Natural killer cell (primary cell): ENCODE results near the gene P2RX4. TPM values are rescaled to one million over a fixed set of nuclear protein-coding genes. Genes with fewer than 3 reads are reported as not detected.
A peak's percentile ranks its signal among the peaks of the same experiment; 100 is the strongest.

ENCODE experiments used
- ATAC-seq, 3 donors: fragments of 150-1000 bp in 2 of 3; fragments of 200-7000 bp in 1 of 3; cut with Tn5 transposase; 1 replicate in 1 of 3; 2 replicates in 2 of 3; pipeline ENCODE4 v1.10.0; 2021; ENCODE audit warnings: mild to moderate bottlenecking in 2 of 3, moderate library complexity in 2 of 3
- DNase-seq, 2 donors: peaks; one replicate each; pipeline versions ENCODE4 v3.0.0 to v3.0.0-alpha.2; 2013 to 2021; ENCODE audit warnings: mixed read lengths in 1 of 2
- H3K27ac ChIP-seq: one replicate; pipeline ENCODE4 v1.5.1; 2013; ENCODE audit warnings: mild to moderate bottlenecking, low read length
- H3K27me3 ChIP-seq: one replicate; pipeline ENCODE4 v1.6.1; 2013; ENCODE audit warnings: low read length; ENCODE audit not compliant: control insufficient read depth, insufficient read depth
- H3K36me3 ChIP-seq: one replicate; pipeline ENCODE4 v1.6.1; 2013; ENCODE audit warnings: low read length; ENCODE audit not compliant: control insufficient read depth, insufficient read depth
- H3K4me1 ChIP-seq: one replicate; pipeline ENCODE4 v1.6.1; 2013; ENCODE audit warnings: low read length; ENCODE audit not compliant: control insufficient read depth, insufficient read depth
- H3K4me3 ChIP-seq: one replicate; pipeline ENCODE4 v1.5.1; 2013; ENCODE audit warnings: low read length
- H3K9me3 ChIP-seq: one replicate; pipeline ENCODE4 v1.6.1; 2013; ENCODE audit warnings: low read length; ENCODE audit not compliant: control insufficient read depth, insufficient read depth
- H3K27ac Mint-ChIP-seq, 2 donors: one replicate each; pipeline ENCODE4 v1.8.0; 2022; ENCODE audit warnings: mild to moderate bottlenecking in 2 of 2, mixed read lengths in 2 of 2, moderate library complexity in 1 of 2
- H3K27me3 Mint-ChIP-seq, 2 donors: one replicate each; pipeline ENCODE4 v1.8.0; 2022; ENCODE audit warnings: low read depth in 2 of 2, mixed read lengths in 2 of 2
- H3K36me3 Mint-ChIP-seq: one replicate; pipeline ENCODE4 v1.8.0; 2022; ENCODE audit warnings: mixed read lengths
- H3K4me1 Mint-ChIP-seq, 2 donors: one replicate each; pipeline ENCODE4 v1.8.0; 2022; ENCODE audit warnings: mixed read lengths in 2 of 2
- H3K4me3 Mint-ChIP-seq: one replicate; pipeline ENCODE4 v1.8.0; 2022; ENCODE audit warnings: mild to moderate bottlenecking, moderate library complexity, mixed read lengths
- H3K9me3 Mint-ChIP-seq, 2 donors: one replicate each; pipeline ENCODE4 v1.8.0; 2022; ENCODE audit warnings: mixed read lengths in 2 of 2
- CTCF ChIP-seq: fragments of 200-600 bp; IDR thresholded peaks from one replicate; pipeline ENCODE4 v1.8.0; 2022; ENCODE audit warnings: antibody characterized with exemption
- whole genome bisulfite sequencing: methylation state at CpG from one replicate; pipeline ENCODE4 v1.1.7; 2013; ENCODE audit warnings: missing lambda C conversion rate; ENCODE audit not compliant: insufficient coverage; 5-methylcytosine and 5-hydroxymethylcytosine counted together
- intact Hi-C: fragments of 100-400 bp; cut with micrococcal nuclease; formaldehyde crosslinking; loops from one replicate; pipeline ENCODE4 v1.14.2; 2022
- total RNA-seq, 4 donors: library from RNA; stranded (reverse); fragments of 120-200 nt in 1 of 4; gene quantifications; one replicate each; pipeline versions ENCODE4 v1.2.3 to v1.2.4, GENCODE V29; 2013 to 2022

The P2RX4 gene
- total RNA-seq, 3 donors from 2014 or later (not counting 1 experiment from before 2014, with no cell fraction given): 34.8 to 39.3 (median 38.2) TPM

GRCh38 chr12:121214166-121214777, 4.3 kb downstream of the P2RX4 start:
- Mint-ChIP-seq H3K36me3 (no peaks in the 10 kb centered on the region), H3K27ac (peak overlapping the region; percentile 28 to 77), H3K9me3 (no peaks in the 10 kb centered on the region), H3K4me1 (peaks cover 19 to 20% of the 10 kb centered on the region in 2 donors), H3K27me3 (no peaks in the 10 kb centered on the region), H3K4me3 (no peak overlapping the region)
- WGBS: 96% methylated on average over 8 of the region's 11 CpGs
- ATAC-seq (peak in 1 of 3 donors; percentile 19), DNase-seq (peak in 1 of 2 donors; percentile 42)
- Histone ChIP-seq H3K4me3 (no peak overlapping the region), H3K27ac (peak overlapping the region; percentile 46), H3K36me3 (peaks cover 9% of the 10 kb centered on the region), H3K4me1 (peaks cover 25% of the 10 kb centered on the region), H3K27me3 (no peaks in the 10 kb centered on the region), H3K9me3 (no peaks in the 10 kb centered on the region)
- TF ChIP-seq CTCF: no peak
- intact Hi-C loops: loop anchor here (5.0 kb wide), 1 partner anchor 83 kb away; the partner anchor contains the start of gene CAMKK2

GRCh38 chr12:121214855-121215745, 5.2 kb downstream of the P2RX4 start:
- Mint-ChIP-seq H3K4me1 (peaks cover 16 to 20% of the 10 kb centered on the region in 2 donors), H3K36me3 (no peaks in the 10 kb centered on the region), H3K4me3 (no peak overlapping the region), H3K27me3 (no peaks in the 10 kb centered on the region), H3K27ac (peak overlapping the region; percentile 28 to 77), H3K9me3 (no peaks in the 10 kb centered on the region)
- peak in 2 of 3 donors; percentile 27 to 52 for ATAC-seq
- intact Hi-C loops: loop anchor here (5.0 kb wide), 1 partner anchor 82 kb away; the partner anchor contains the start of gene CAMKK2
- H3K27ac ChIP-seq: peak overlapping the region; percentile 46
- no peak for TF ChIP-seq CTCF
- H3K27me3 ChIP-seq: no peaks in the 10 kb centered on the region
- peaks cover 20% of the 10 kb centered on the region for H3K4me1 ChIP-seq
- 75% methylated on average over 14 of the region's 14 CpGs for WGBS
- H3K9me3 ChIP-seq: no peaks in the 10 kb centered on the region
- H3K4me3 ChIP-seq: no peak overlapping the region
- peaks cover 9% of the 10 kb centered on the region for H3K36me3 ChIP-seq
- peak in 1 of 2 donors; percentile 33 for DNase-seq

- H3K4me3 Mint-ChIP-seq: no peak overlapping the region
- Histone ChIP-seq H3K9me3 (no peaks in the 10 kb centered on the region), H3K4me1 (peaks cover 12% of the 10 kb centered on the region), H3K27me3 (no peaks in the 10 kb centered on the region), H3K4me3 (no peak overlapping the region), H3K27ac (no peak overlapping the region), H3K36me3 (peaks cover 9% of the 10 kb centered on the region)
- 100% methylated on average over 4 of the region's 4 CpGs for WGBS
- H3K4me1 Mint-ChIP-seq: peaks cover 9 to 13% of the 10 kb centered on the region in 2 donors
- H3K27ac Mint-ChIP-seq: no peak overlapping the region
- DNase-seq: no peak
- no peaks in the 10 kb centered on the region for H3K27me3 Mint-ChIP-seq
- no peak for ATAC-seq
- H3K36me3 Mint-ChIP-seq: no peaks in the 10 kb centered on the region
- intact Hi-C loops: no loop called here
- H3K9me3 Mint-ChIP-seq: no peaks in the 10 kb centered on the region
- TF ChIP-seq CTCF: no peak
Measured at GRCh38 chr12:121216102-121216501, 6.2 kb downstream of the P2RX4 start.
